ENCODE data around the gene ABTB2. TPM values are rescaled to one million over a fixed set of nuclear protein-coding genes. Genes with fewer than 3 reads are reported as not detected.

Gene ABTB2
- total RNA-seq, 6 experiments from 2014 or later, result 6.0 to 14.9 (median 10.0) TPM

DNA sequence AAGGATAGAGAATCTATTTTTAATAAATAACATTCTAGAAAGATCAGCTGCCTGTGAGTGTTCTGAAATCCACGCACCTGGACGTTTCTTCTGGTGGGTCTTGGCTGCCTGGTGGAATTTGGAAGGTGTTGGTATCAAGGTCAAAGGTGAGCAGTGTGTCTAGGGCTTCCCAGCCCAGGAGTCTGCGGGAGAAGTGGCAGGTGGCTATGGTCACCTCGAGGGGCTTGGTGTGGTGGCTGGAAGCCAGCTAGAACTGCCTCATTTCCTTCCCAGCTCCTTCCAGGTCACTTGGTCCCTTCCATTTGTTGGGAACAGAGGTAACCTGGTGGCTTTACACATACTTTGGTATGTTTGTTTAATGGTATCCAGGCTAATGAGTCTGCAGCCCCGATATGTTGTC is 210.9 kb downstream of the ABTB2 start:
- no peaks in the 10 kb centered on the region for H3K4me1 ChIP-seq
- no peak overlapping the region for H3K4me3 ChIP-seq
- no peak for TF ChIP-seq POLR2A (IDR thresholded peaks at IDR 0.05)
- TF ChIP-seq, protein P1, sequence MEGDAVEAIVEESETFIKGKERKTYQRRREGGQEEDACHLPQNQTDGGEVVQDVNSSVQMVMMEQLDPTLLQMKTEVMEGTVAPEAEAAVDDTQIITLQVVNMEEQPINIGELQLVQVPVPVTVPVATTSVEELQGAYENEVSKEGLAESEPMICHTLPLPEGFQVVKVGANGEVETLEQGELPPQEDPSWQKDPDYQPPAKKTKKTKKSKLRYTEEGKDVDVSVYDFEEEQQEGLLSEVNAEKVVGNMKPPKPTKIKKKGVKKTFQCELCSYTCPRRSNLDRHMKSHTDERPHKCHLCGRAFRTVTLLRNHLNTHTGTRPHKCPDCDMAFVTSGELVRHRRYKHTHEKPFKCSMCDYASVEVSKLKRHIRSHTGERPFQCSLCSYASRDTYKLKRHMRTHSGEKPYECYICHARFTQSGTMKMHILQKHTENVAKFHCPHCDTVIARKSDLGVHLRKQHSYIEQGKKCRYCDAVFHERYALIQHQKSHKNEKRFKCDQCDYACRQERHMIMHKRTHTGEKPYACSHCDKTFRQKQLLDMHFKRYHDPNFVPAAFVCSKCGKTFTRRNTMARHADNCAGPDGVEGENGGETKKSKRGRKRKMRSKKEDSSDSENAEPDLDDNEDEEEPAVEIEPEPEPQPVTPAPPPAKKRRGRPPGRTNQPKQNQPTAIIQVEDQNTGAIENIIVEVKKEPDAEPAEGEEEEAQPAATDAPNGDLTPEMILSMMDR (IDR thresholded peaks at IDR 0.05), result no peak
- H3K27ac ChIP-seq, result no peak overlapping the region
- 69% methylated on average over 3 of the region's 5 CpGs for whole genome bisulfite sequencing (ENCODE audit: insufficient coverage, low coverage, low lambda C conversion rate, missing lambda C conversion rate)
- no peaks in the 10 kb centered on the region for H3K27me3 ChIP-seq
- DNase-seq (no peak), ATAC-seq (no peak)
- H3K36me3 ChIP-seq, result peaks cover 0 to 69% (median 22%) of the 10 kb centered on the region in 4 donors
- intact Hi-C loops (cut with DNase I), result no loop called here
- H3K9me3 ChIP-seq, result no peaks in the 10 kb centered on the region

DNA sequence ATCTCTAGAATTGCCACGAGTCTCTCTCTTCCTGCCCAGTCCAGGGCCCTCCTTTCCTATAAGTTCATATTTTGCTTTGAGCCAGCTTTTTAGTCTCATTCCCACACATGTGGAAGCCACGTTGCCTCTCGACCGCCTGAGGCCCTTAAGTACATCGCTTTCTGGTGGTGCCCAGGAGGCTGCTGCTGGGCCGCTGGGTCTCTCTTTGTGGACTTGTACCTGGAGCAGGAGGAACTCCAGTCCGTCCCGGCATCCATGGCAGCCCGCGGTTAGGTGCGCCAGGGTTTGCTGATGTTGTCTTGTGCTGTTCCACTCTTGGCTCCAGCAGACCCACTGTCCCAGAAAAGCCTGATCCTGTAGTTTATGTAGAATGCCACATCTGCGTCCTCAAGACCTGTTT is 211.4 kb downstream of the ABTB2 start:
- Histone ChIP-seq H3K36me3 (peaks cover 0 to 73% (median 25%) of the 10 kb centered on the region in 4 donors), H3K4me1 (no peaks in the 10 kb centered on the region), H3K27ac (no peak overlapping the region), H3K27me3 (no peaks in the 10 kb centered on the region), H3K9me3 (no peaks in the 10 kb centered on the region), H3K4me3 (no peak overlapping the region)
- 95% methylated on average over 4 of the region's 12 CpGs for WGBS (ENCODE audit: insufficient coverage, low coverage, low lambda C conversion rate, missing lambda C conversion rate)
- ATAC-seq (no peak), DNase-seq (no peak)
- intact Hi-C loops (cut with DNase I), result no loop called here
- TF ChIP-seq POLR2A (IDR thresholded peaks at IDR 0.05), result no peak
- TF ChIP-seq, protein P1 (IDR thresholded peaks at IDR 0.05), result no peak

DNA sequence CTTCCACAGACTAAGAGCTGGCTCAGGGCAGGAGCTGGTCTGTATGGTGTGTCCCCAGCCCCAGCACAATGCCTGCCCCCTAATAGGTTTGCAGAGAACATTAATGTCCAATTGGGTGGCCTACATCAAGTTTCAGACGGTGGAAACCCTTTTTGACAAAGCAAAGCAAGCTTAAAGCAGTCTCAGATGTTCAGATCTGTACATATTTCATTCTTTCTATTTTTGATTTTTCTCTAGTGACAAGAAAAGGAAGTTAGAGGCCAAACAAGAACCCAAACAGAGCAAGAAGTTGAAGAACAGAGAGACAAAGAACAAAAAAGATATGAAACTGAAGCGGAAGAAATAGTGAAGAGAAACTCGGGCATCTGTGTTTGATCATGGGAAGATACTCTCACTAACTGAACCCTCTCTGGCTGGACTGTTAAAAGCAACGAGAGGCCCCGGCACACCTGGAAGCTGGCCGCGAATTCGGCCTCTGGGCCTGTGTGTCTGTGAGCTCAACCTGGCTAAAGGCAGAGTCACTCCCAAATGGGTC is 211.9 kb downstream of the ABTB2 start:
- WGBS (ENCODE audit: insufficient coverage, low coverage, low lambda C conversion rate, missing lambda C conversion rate), result 53% methylated on average over 4 of the region's 8 CpGs

DNA sequence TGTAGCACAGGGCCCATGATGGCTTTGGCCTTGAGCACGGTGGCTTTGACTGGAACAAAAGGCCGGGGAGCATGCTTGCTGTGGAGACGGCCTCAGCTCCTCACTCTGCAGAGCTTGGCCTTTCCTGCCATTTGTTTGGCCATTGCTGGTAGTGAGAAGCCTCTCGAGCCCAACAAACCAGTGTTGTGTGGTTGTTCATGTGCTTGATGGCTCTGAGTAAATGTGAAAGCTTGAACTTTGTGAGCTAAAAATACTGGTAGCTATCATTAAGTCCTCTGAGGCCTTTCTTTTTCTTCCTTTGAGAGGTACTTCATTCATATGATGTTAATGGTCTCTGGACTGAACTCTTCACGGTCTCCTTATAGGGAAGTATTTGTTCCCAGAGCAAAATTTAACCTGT is 212.7 kb downstream of the ABTB2 start:
- 50% methylated on average over 1 of the region's 5 CpGs for WGBS (ENCODE audit: insufficient coverage, low coverage, low lambda C conversion rate, missing lambda C conversion rate)
- Histone ChIP-seq H3K36me3 (peaks cover 0 to 80% (median 30%) of the 10 kb centered on the region in 4 donors), H3K27ac (no peak overlapping the region), H3K4me3 (no peak overlapping the region), H3K9me3 (no peaks in the 10 kb centered on the region), H3K4me1 (no peaks in the 10 kb centered on the region), H3K27me3 (no peaks in the 10 kb centered on the region)
- DNase-seq (no peak), ATAC-seq (no peak)
- TF ChIP-seq, protein P1 (IDR thresholded peaks at IDR 0.05), result no peak
- no peak for TF ChIP-seq POLR2A (IDR thresholded peaks at IDR 0.05)
- intact Hi-C loops (cut with DNase I), result no loop called here

More for the DNA sequence above, 211.9 kb downstream of the ABTB2 start:
- intact Hi-C loops (cut with DNase I), result no loop called here
- H3K4me1 ChIP-seq, result no peaks in the 10 kb centered on the region
- no peak for TF ChIP-seq POLR2A (IDR thresholded peaks at IDR 0.05)
- TF ChIP-seq, protein P1 (IDR thresholded peaks at IDR 0.05), result no peak
- H3K27me3 ChIP-seq, result no peaks in the 10 kb centered on the region
- H3K9me3 ChIP-seq, result no peaks in the 10 kb centered on the region
- H3K36me3 ChIP-seq, result peaks cover 0 to 76% (median 26%) of the 10 kb centered on the region in 4 donors
- H3K4me3 ChIP-seq, result no peak overlapping the region
- no peak for ATAC-seq
- DNase-seq, result no peak
- H3K27ac ChIP-seq, result no peak overlapping the region

Measured in right lobe of liver (tissue), 6 donors.